Thyroid gland (tissue), 4 donors: Measurements from ENCODE around the gene B4GALT5. TPM values are rescaled to one million over a fixed set of nuclear protein-coding genes. Genes with fewer than 3 reads are reported as not detected.
"Not testable (repeated sequence)": the region's sequence is repeated elsewhere in the genome, so short reads cannot be mapped to it uniquely, and the experiment has no call there.

Source experiments
- DNase-seq, 2 donors: peaks; one replicate each; pipeline ENCODE4 v3.0.0-alpha.2; 2019
- H3K27ac ChIP-seq, 3 donors: fragments of 200-600 bp; sonication (generic); 1 replicate in 2 of 3; 2 replicates in 1 of 3; pipeline ENCODE4 v1.5.1; 2016 to 2019; ENCODE audit warnings: mild to moderate bottlenecking in 1 of 3, moderate library complexity in 1 of 3
- H3K27me3 ChIP-seq: fragments of 200-600 bp; sonication (generic); one replicate; pipeline ENCODE4 v1.5.1; 2019
- H3K36me3 ChIP-seq, 2 donors: fragments of 200-600 bp; sonication (generic); one replicate each; pipeline ENCODE4 v1.5.1; 2016 to 2019
- H3K4me1 ChIP-seq, 2 donors: fragments of 200-600 bp; sonication (generic); one replicate each; pipeline ENCODE4 v1.5.1; 2017 to 2019
- H3K4me3 ChIP-seq, 3 donors: fragments of 200-600 bp; sonication (generic); replicated peaks in 1 of 3; 1 replicate in 2 of 3; 2 replicates in 1 of 3; pipeline ENCODE4 v1.5.1; 2016; ENCODE audit warnings: mild to moderate bottlenecking in 1 of 3
- H3K9me3 ChIP-seq: fragments of 200-600 bp; sonication (generic); one replicate; pipeline ENCODE4 v1.5.1; 2017
- CTCF ChIP-seq, 6 experiments: fragments of 200-600 bp in 3 of 6; fragments of 450-650 bp in 3 of 6; sonication (generic) in 3 of 6; IDR thresholded peaks; one replicate each; pipeline ENCODE4 v1.5.1; 2016 to 2019; ENCODE audit warnings: antibody characterized with exemption in 6 of 6, mild to moderate bottlenecking in 2 of 6, inconsistent platforms in 1 of 6, moderate library complexity in 1 of 6
- POLR2A ChIP-seq, 2 donors: fragments of 450-650 bp; IDR thresholded peaks; one replicate each; pipeline ENCODE4 v1.6.1; 2017; ENCODE audit warnings: antibody characterized with exemption in 2 of 2, mild to moderate bottlenecking in 2 of 2, moderate library complexity in 1 of 2
- WGBS, 2 donors: methylation state at CpG; one replicate each; pipeline ENCODE4 v1.1.5; 2017; 5-methylcytosine and 5-hydroxymethylcytosine counted together
- intact Hi-C: fragments of 100-400 bp; cut with DNase I; formaldehyde crosslinking; loops from one replicate; pipeline ENCODE4 v1.15.1; 2023
- total RNA-seq, 4 donors: library from RNA; depleted of rRNA; stranded (reverse); fragments of >200 nt; gene quantifications; one replicate each; pipeline ENCODE4 v1.2.3, GENCODE V29; 2016

The B4GALT5 gene
- total RNA-seq, 4 donors from 2014 or later, result 11.5 to 22.2 (median 17.6) TPM

GRCh38 chr20:49631856-49632418 is 81.7 kb downstream of the B4GALT5 start:
- Histone ChIP-seq H3K4me1 (peaks cover 0 to 14% of the 10 kb centered on the region in 2 donors), H3K27ac (no peak overlapping the region), H3K27me3 (no peaks in the 10 kb centered on the region), H3K36me3 (peaks cover 13 to 18% of the 10 kb centered on the region in 2 donors), H3K4me3 (no peak overlapping the region), H3K9me3 (no peaks in the 10 kb centered on the region)
- WGBS, 2 donors, result 90% methylated on average over 15 of the region's 15 CpGs
- intact Hi-C loops, result no loop called here
- no peak for DNase-seq
- TF ChIP-seq CTCF (IDR thresholded peaks at IDR 0.05) (no peak), POLR2A (IDR thresholded peaks at IDR 0.05) (no peak)

GRCh38 chr20:49631061-49631716 is 82.5 kb downstream of the B4GALT5 start:
- Histone ChIP-seq H3K9me3 (no peaks in the 10 kb centered on the region), H3K4me3 (no peak overlapping the region), H3K4me1 (peaks cover 0 to 14% of the 10 kb centered on the region in 2 donors), H3K36me3 (peaks cover 6 to 10% of the 10 kb centered on the region in 2 donors), H3K27me3 (no peaks in the 10 kb centered on the region), H3K27ac (no peak overlapping the region)
- DNase-seq, result peak in 1 of 2 donors; percentile 10
- 50 to 54% methylated on average over 9 of the region's 9 CpGs for WGBS, 2 donors
- intact Hi-C loops, result no loop called here
- no peak for TF ChIP-seq POLR2A (IDR thresholded peaks at IDR 0.05)
- no peak for TF ChIP-seq CTCF (IDR thresholded peaks at IDR 0.05)

GRCh38 chr20:49630396-49630951 is 83.2 kb downstream of the B4GALT5 start:
- intact Hi-C loops, result no loop called here

GRCh38 chr20:49629606-49630005 is 84.1 kb downstream of the B4GALT5 start:
- H3K4me1 ChIP-seq, result peaks cover 0 to 14% of the 10 kb centered on the region in 2 donors
- H3K36me3 ChIP-seq, result no peaks in the 10 kb centered on the region
- no peak for DNase-seq
- TF ChIP-seq CTCF (IDR thresholded peaks at IDR 0.05), result no peak
- TF ChIP-seq POLR2A (IDR thresholded peaks at IDR 0.05), result no peak
- WGBS, 2 donors, result 96% methylated on average over 1 of the region's 1 CpG
- H3K27me3 ChIP-seq, result no peaks in the 10 kb centered on the region
- no peaks in the 10 kb centered on the region for H3K9me3 ChIP-seq
- intact Hi-C loops, result loop anchor here (10.0 kb wide), 1 partner anchor 85 kb away; the partner anchor contains the start of gene B4GALT5
- H3K4me3 ChIP-seq, result no peak overlapping the region
- H3K27ac ChIP-seq, result no peak overlapping the region

More at GRCh38 chr20:49630396-49630951, 83.2 kb downstream of the B4GALT5 start:
- 61 to 72% methylated on average over 8 to 10 of the region's 10 CpGs for WGBS, 2 donors
- Histone ChIP-seq H3K4me1 (peaks cover 0 to 14% of the 10 kb centered on the region in 2 donors), H3K36me3 (peaks cover 0 to 5% of the 10 kb centered on the region in 2 donors), H3K27ac (no peak overlapping the region), H3K4me3 (no peak overlapping the region), H3K9me3 (no peaks in the 10 kb centered on the region), H3K27me3 (no peaks in the 10 kb centered on the region)
- no peak for TF ChIP-seq POLR2A (IDR thresholded peaks at IDR 0.05)
- no peak for TF ChIP-seq CTCF (IDR thresholded peaks at IDR 0.05)
- DNase-seq, result no peak

GRCh38 chr20:49628280-49628679 is 85.4 kb downstream of the B4GALT5 start:
- intact Hi-C loops, result loop anchor here (10.0 kb wide), 1 partner anchor 87 kb away; the partner anchor contains the start of gene B4GALT5
- H3K27ac ChIP-seq, H3K9me3 ChIP-seq, H3K4me3 ChIP-seq, H3K36me3 ChIP-seq, H3K27me3 ChIP-seq, DNase-seq: not testable (repeated sequence)
- H3K4me1 ChIP-seq, result peaks cover 0 to 14% of the 10 kb centered on the region in 2 donors
- 82 to 87% methylated on average over 3 of the region's 3 CpGs for WGBS, 2 donors
